Measurements from ENCODE around the gene ACTN1.

DNA sequence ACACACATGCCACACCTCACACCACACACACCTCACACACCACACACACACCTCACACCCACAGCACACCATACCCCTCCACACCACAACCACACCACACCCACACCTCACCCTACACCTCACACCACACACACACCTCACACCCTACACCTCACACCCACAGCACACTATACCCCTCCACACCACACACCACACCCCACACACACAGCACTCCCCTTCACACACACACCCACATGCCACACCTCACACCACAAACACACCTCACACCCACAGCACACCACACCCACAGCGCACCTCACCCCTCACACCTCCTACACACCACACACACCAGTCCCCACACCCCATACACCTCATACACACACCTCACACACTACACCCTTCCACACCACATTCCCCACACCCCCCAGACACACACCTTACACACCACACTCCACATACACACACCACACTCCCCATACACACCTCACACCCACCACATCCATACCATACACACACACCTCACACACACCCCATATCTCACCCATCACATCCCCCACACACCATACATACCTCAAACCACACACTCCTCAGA, 80.0 kb downstream of the ACTN1 start:
- TF ChIP-seq GATA2 (IDR thresholded peaks at IDR 0.05; ENCODE audit: low read depth, low read length) (no peak), GATA3 (IDR thresholded peaks at IDR 0.05; ENCODE audit: low read depth, low read length) (no peak)

Measured in SH-SY5Y (cell line).